Right lung (tissue), 5 donors: ENCODE results near the gene FOXL3. TPM values are rescaled to one million over a fixed set of nuclear protein-coding genes. Genes with fewer than 3 reads are reported as not detected.

Experiments used
- DNase-seq, 2 donors: peaks; one replicate each; pipeline ENCODE4 v3.0.0-alpha.2; 2013
- polyA plus RNA-seq, 5 donors: library from polyadenylated mRNA; unstranded; fragments of 120-200 nt; gene quantifications; one replicate each; pipeline versions ENCODE4 v1.2.1 to v1.2.3, GENCODE V29; 2013; ENCODE audit warnings: inconsistent platforms in 1 of 5, low replicate concordance in 1 of 5; ENCODE audit not compliant: insufficient read length in 5 of 5, insufficient read depth in 1 of 5

FOXL3 gene
- polyA plus RNA-seq, 5 donors, result not detected

GRCh38 chr7:265998-266850 lies 23.7 kb upstream of the FOXL3 start:
- DNase-seq, result no peak

GRCh38 chr7:266851-267840 lies 22.8 kb upstream of the FOXL3 start:
- no peak for DNase-seq

DNA sequence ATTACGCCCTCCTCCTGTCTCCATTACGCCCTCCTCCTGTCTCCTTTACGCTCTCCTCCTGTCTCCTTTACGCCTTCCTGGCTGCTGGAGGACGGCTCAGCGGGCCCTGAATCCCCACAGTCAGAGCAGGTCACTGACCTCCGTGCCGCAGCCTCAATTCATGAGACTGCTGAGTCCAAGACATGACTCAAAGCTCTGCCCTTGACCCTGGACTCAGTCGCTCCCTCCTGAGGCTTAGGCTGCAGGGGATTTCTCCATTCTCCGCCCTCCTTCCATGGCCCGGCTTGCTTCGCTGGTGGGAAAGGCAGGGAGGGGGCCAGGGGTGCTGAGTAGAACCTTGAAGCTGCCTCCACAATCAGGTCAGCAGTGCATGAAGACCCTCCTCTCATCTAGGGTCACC lies 21.0 kb upstream of the FOXL3 start:
- no peak for DNase-seq

DNA sequence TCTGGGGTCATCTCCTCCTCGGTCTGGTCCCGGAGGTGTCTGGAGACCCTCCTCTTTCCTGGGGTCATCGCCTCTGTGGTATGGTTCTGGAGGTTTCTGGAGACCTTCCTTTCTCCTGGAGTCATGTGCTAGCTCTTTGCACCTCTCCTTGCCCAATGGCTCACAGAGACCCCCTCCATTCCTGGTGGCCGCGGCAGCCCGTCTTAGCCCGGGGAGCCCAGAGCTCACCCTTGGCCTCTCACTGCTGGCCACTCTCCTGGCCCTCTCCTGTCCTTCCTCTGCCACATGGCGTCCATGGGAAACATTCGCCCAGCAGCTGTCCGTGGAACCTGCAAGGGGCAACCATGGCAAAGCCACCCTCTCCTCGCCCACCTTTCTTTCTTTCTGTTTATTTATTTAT lies 20.2 kb upstream of the FOXL3 start:
- DNase-seq, result no peak

GRCh38 chr7:270351-270983 lies 19.5 kb upstream of the FOXL3 start:
- DNase-seq, result no peak

DNA sequence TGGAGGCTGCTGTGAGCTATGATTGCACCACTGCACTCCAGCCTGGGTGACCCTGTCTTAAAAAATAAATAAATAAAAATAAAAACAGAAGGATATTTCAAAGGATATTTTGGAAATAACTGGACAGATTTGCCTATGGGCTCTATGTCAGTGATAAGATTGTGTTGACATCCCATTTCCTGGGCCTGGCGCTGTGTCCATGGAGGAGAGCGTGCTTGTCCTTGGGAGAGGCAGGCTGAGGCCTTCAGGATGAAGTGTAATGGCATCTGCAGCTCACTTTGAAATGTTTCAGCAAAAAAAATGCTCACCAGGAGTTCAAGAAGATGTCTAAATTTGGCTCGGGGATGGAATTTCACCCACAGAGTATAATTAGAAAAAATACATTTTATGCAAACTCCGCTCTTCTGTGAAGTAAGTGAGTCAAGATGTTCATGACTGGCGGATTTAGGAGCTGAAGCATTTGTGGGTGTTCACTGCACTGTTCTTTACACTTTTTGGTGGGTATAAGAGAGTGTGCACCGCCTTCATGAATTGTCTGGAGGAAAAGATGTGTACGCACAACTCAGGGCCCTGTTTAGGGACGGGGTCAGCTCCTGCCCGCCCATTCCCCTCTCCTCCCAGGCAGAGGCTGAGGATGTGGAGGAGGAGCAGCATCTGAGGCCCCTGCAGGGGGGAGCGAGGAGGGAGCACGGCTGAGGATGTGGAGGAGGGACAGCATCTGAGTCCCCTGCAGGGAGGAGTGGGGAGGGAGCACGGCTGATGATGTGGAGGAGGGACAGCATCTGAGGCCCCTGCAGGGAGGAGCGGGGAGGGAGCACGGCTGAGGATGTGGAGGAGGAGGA lies 18.5 kb upstream of the FOXL3 start:
- no peak for DNase-seq

GRCh38 chr7:272108-272615 lies 17.8 kb upstream of the FOXL3 start:
- DNase-seq, result no peak

GRCh38 chr7:272631-273030 lies 17.3 kb upstream of the FOXL3 start:
- no peak for DNase-seq

DNA sequence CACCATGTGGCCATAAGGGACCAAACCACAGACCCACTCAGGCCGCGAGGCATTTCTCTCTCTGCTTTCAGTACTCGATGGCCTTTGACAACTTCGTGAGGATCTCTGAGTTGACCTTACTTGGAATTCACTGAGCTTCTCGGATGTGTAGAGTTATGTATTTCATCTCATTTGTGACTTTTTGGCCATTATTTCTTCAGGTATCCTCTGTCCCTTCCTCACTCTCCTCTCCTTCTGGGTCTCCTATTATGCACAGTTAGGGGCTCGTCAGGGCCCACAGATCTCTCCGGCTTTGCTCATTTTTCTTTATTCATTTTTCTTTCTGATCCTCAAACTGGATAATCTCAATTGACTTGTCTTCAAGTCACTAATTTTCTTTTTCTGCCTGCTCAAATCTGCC lies 16.6 kb upstream of the FOXL3 start:
- no peak for DNase-seq

- DNase-seq, result no peak
Observed at GRCh38 chr7:274266-274665, 15.7 kb upstream of the FOXL3 start.

GRCh38 chr7:276230-276835 lies 13.6 kb upstream of the FOXL3 start:
- no peak for DNase-seq

DNA sequence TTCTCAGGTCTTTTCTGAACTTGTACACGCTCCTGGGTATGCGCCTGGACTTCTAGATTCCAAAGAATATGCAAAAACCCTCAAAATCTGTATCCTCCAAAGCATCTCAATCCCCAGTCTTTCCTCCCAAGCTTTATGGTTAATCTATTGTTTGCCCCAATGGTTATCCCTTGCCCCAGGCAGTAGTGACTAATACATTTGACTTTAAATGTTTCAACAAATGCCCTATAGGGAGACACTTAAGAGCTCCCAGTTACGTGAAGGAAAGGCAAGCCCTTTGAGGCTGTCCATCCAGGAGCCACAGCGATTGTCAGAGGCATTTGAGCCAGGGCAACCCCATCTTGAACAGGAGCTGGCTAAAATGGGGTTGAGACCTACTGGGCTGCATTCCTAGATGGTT lies 12.7 kb upstream of the FOXL3 start:
- no peak for DNase-seq

GRCh38 chr7:278081-278480 lies 11.9 kb upstream of the FOXL3 start:
- no peak for DNase-seq

DNA sequence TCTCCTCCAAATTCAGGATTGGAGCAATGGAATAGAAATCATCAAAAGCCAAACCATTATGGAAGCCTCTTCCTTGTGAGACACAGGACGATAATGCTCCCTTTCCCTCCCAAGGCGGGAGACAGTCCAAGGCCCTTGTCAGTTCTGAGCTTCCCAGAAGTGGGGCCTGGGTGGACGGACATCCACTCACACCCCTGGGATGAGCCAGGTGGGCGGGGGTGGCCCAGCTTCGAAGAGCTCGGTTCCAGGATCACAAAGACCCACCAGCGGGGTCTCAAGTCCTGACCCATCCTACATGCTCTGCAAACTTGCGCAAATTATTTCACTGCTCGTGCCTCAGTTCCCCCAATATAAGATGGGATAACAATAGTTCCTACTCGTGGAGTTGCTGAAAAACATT lies 10.1 kb upstream of the FOXL3 start:
- DNase-seq, result no peak

GRCh38 chr7:280461-280860 lies 9.5 kb upstream of the FOXL3 start:
- no peak for DNase-seq

DNA sequence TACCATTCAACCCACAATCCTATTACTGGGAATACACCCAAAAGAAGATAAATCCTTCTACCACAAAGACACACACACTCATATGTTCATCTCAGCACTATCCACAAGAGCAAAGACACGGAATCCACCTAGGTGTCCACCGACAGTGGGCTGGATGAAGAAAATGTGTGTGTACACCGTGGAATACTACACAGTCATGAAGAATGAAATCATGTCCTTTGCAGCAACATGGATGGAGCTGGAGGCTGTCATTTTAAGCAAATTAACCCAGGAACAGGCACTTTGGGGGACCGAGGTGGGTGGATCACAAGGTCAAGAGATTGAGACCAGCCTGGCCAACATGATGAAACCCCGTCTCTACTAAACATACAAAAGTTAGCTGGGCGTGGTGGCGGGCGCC lies 8.3 kb upstream of the FOXL3 start:
- DNase-seq, result no peak

DNA sequence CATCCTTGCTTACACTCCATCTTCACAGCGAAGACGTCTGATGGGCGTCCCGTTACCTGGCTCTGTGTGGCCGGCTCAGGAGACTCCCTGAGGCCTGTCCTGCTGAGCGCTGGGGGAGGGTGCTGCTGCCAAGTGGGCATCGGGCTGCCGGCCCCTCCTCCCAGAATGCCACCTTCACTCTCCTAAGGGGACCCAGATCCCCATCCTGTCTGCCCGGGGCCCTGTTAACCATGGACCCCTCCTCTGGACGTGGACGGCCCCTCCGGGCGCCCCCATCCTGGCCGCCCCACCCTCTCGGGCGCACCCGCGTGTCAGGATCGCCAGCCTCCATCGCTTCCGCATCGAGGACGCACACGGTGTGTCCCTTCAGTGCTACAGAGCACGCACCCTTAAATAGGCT lies 7.3 kb upstream of the FOXL3 start:
- no peak for DNase-seq

- DNase-seq, result no peak
Observed at GRCh38 chr7:284762-285722, 4.9 kb upstream of the FOXL3 start.

DNA sequence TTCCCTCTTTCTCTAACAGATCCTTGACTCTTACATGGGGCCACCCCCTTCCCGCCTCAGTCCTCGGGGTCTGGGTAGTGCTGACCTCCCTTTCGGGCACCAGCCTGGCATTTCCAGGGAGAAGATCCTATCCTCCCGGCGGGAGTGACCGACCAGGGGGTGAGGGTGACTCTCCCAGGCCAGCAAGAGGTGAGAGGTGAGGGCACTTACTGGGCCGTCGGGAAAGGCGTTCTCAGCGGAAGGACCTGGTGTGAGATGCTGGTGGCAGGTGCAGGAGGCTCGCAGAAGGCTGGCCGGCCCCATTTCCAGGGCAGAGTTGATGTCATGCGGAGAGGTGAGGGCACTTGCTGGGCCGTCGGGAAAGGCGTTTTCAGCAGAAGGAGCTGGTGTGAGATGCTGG lies 4.2 kb upstream of the FOXL3 start:
- no peak for DNase-seq

DNA sequence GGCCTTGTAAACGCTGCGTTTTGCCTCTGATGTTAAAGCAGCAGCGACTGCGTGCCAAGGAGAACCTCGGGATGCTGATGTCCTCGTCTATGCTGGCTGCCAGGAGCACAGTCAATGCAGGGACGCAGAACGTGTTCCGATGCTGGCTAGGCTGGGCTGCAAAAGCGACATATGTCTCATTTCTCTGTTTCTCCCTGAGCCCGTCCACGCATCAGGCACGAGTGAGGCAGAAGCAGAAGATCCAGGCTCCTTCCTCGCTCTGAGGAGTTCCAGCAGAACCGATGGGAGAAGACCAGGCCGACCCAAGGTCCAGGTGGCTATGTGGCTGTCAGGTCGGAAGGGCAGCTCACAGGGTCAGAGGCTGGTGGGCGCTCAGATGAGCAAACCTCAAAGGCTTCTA lies 3.7 kb upstream of the FOXL3 start:
- no peak for DNase-seq
